H9 (cell line): ENCODE measurements around the gene GNAO1. TPM values are rescaled to one million over a fixed set of nuclear protein-coding genes. Genes with fewer than 3 reads are reported as not detected.

Experiments
- DNase-seq: peaks from one replicate; pipeline ENCODE4 v3.0.0-alpha.2; 2017
- H2AFZ ChIP-seq: one replicate; pipeline ENCODE4 v1.6.1; 2013; ENCODE audit warnings: mild to moderate bottlenecking, low read length, control low read depth, moderate library complexity
- H2AK5ac ChIP-seq: 2 replicates; pipeline ENCODE4 v1.6.1; 2013; ENCODE audit warnings: low read length, control low read depth, mixed read lengths; ENCODE audit not compliant: insufficient read length
- H2BK120ac ChIP-seq: one replicate; pipeline ENCODE4 v1.6.1; 2013; ENCODE audit warnings: low read depth, mild to moderate bottlenecking, low read length, control low read depth, inconsistent platforms; ENCODE audit not compliant: poor library complexity, severe bottlenecking
- H2BK12ac ChIP-seq: 2 replicates; pipeline ENCODE4 v1.6.1; 2013; ENCODE audit warnings: low read length, control low read depth, mixed read lengths, low read depth; ENCODE audit not compliant: insufficient read length
- H2BK15ac ChIP-seq: 2 replicates; pipeline ENCODE4 v1.6.1; 2013; ENCODE audit warnings: low read depth, low read length, control low read depth
- H2BK20ac ChIP-seq: one replicate; pipeline ENCODE4 v1.6.1; 2013; ENCODE audit warnings: low read depth, mild to moderate bottlenecking, low read length, control low read depth, inconsistent platforms; ENCODE audit not compliant: poor library complexity, severe bottlenecking
- H2BK5ac ChIP-seq: 2 replicates; pipeline ENCODE4 v1.6.1; 2013; ENCODE audit warnings: low read length, control low read depth, mixed read lengths; ENCODE audit not compliant: insufficient read length
- H3K14ac ChIP-seq: 2 replicates; pipeline ENCODE4 v1.6.1; 2013; ENCODE audit warnings: low read length, control low read depth; ENCODE audit not compliant: insufficient read depth
- H3K18ac ChIP-seq: 2 replicates; pipeline ENCODE4 v1.6.1; 2013; ENCODE audit warnings: low read depth, mild to moderate bottlenecking, mixed read lengths, low read length, control low read depth; ENCODE audit not compliant: insufficient read length
- H3K23ac ChIP-seq: 2 replicates; pipeline ENCODE4 v1.6.1; 2013; ENCODE audit warnings: low read length, control low read depth, mixed read lengths, low read depth; ENCODE audit not compliant: insufficient read length
- H3K23me2 ChIP-seq: 2 replicates; pipeline ENCODE4 v1.6.1; 2013; ENCODE audit warnings: low read depth, mild to moderate bottlenecking, mixed read lengths, low read length, control low read depth; ENCODE audit not compliant: insufficient read length, poor library complexity, severe bottlenecking
- H3K27ac ChIP-seq: 2 replicates; pipeline ENCODE4 v1.5.1; 2013; ENCODE audit warnings: low read length, control low read depth, mixed read lengths, low read depth; ENCODE audit not compliant: insufficient read length
- H3K27me3 ChIP-seq: 2 replicates; pipeline ENCODE4 v1.6.1; 2013; ENCODE audit warnings: low read length, control low read depth, inconsistent platforms; ENCODE audit not compliant: insufficient read depth
- H3K4ac ChIP-seq: 2 replicates; pipeline ENCODE4 v1.6.1; 2013; ENCODE audit warnings: low read depth, mild to moderate bottlenecking, control low read depth, inconsistent platforms, low read length, moderate library complexity
- H3K4me1 ChIP-seq: 2 replicates; pipeline ENCODE4 v1.6.1; 2013; ENCODE audit warnings: low read length, control low read depth, inconsistent platforms; ENCODE audit not compliant: insufficient read depth
- H3K4me2 ChIP-seq: 2 replicates; pipeline ENCODE4 v1.6.1; 2013; ENCODE audit warnings: low read length, control low read depth, mixed read lengths; ENCODE audit not compliant: insufficient read length, insufficient read depth
- H3K56ac ChIP-seq: 2 replicates; pipeline ENCODE4 v1.6.1; 2013; ENCODE audit warnings: low read depth, mild to moderate bottlenecking, mixed read lengths, low read length, control low read depth; ENCODE audit not compliant: insufficient read length
- H3K79me1 ChIP-seq: 2 replicates; pipeline ENCODE4 v1.6.1; 2013; ENCODE audit warnings: low read depth, mild to moderate bottlenecking, moderate library complexity, low read length, control low read depth, inconsistent platforms; ENCODE audit not compliant: insufficient read depth, poor library complexity, severe bottlenecking
- H3K79me2 ChIP-seq: 2 replicates; pipeline ENCODE4 v1.6.1; 2013; ENCODE audit warnings: low read length, control low read depth, inconsistent platforms; ENCODE audit not compliant: insufficient read depth
- H3K9ac ChIP-seq: 2 replicates; pipeline ENCODE4 v1.6.1; 2013; ENCODE audit warnings: low read length, control low read depth, mixed read lengths; ENCODE audit not compliant: insufficient read length; ENCODE audit errors: extremely low read depth
- H3K9me3 ChIP-seq: one replicate; pipeline ENCODE4 v1.6.1; 2013; ENCODE audit warnings: low read depth, low read length, inconsistent platforms; ENCODE audit not compliant: control insufficient read depth
- H3T11ph ChIP-seq: one replicate; pipeline ENCODE4 v1.6.1; 2013; ENCODE audit warnings: mild to moderate bottlenecking, low read length, control low read depth, inconsistent platforms
- H4K20me1 ChIP-seq: one replicate; pipeline ENCODE4 v1.6.1; 2013; ENCODE audit not compliant: control insufficient read depth, insufficient read length, insufficient read depth
- H4K5ac ChIP-seq: 2 replicates; pipeline ENCODE4 v1.6.1; 2013; ENCODE audit warnings: low read depth, mild to moderate bottlenecking, mixed read lengths, low read length, control low read depth; ENCODE audit not compliant: insufficient read length
- H4K8ac ChIP-seq: replicated peaks from 2 replicates; pipeline ENCODE4 v1.6.1; 2013; ENCODE audit warnings: low read length, control low read depth, mixed read lengths, low read depth; ENCODE audit not compliant: insufficient read length
- H4K91ac ChIP-seq: 2 replicates; pipeline ENCODE4 v1.6.1; 2013; ENCODE audit warnings: low read depth, mild to moderate bottlenecking, moderate library complexity, mixed read lengths, low read length, control low read depth; ENCODE audit not compliant: insufficient read length
- H3K27ac Mint-ChIP-seq, 3 experiments: 2 replicates in 2 of 3; 3 replicates in 1 of 3; pipeline ENCODE4 v1.8.0; 2020 to 2021; ENCODE audit warnings: mixed read lengths in 3 of 3, mild to moderate bottlenecking in 1 of 3, moderate library complexity in 1 of 3
- H3K27me3 Mint-ChIP-seq: 2 replicates; pipeline ENCODE4 v1.8.0; 2021; ENCODE audit warnings: low read depth, mild to moderate bottlenecking, moderate library complexity, mixed read lengths
- H3K36me3 Mint-ChIP-seq, 3 experiments: 2 replicates in 2 of 3; 3 replicates in 1 of 3; pipeline ENCODE4 v1.8.0; 2020 to 2021; ENCODE audit warnings: low read depth in 3 of 3, mixed read lengths in 3 of 3; ENCODE audit not compliant: insufficient read depth in 1 of 3
- H3K4me1 Mint-ChIP-seq, 2 experiments: 2 replicates each; pipeline ENCODE4 v1.8.0; 2020; ENCODE audit warnings: mixed read lengths in 2 of 2
- H3K4me3 Mint-ChIP-seq, 2 experiments: 2 replicates in 1 of 2; 3 replicates in 1 of 2; pipeline ENCODE4 v1.8.0; 2020 to 2021; ENCODE audit warnings: mild to moderate bottlenecking in 2 of 2, mixed read lengths in 2 of 2, moderate library complexity in 1 of 2
- H3K9me3 Mint-ChIP-seq, 2 experiments: 2 replicates in 1 of 2; 3 replicates in 1 of 2; pipeline ENCODE4 v1.8.0; 2020; ENCODE audit warnings: mild to moderate bottlenecking in 2 of 2, mixed read lengths in 2 of 2, moderate library complexity in 1 of 2
- CTCF ChIP-seq: fragments of 200-600 bp; sonication (generic); conservative IDR thresholded peaks from 3 replicates; pipeline ENCODE4 v1.8.0; 2021; ENCODE audit warnings: antibody characterized with exemption, mild to moderate bottlenecking
- WGBS: extraction: QIAGEN DNeasy Blood & Tissue Kit; methylation state at CpG from one replicate; pipeline ENCODE4 v1.1.7; 2013; ENCODE audit warnings: missing lambda C conversion rate, low lambda C conversion rate, mixed read lengths; ENCODE audit not compliant: insufficient read length; ENCODE audit errors: extremely low coverage; 5-methylcytosine and 5-hydroxymethylcytosine counted together
- total RNA-seq: library from RNA; stranded (reverse); gene quantifications from 2 replicates; pipeline ENCODE4 v1.2.1, GENCODE V29; 2021

Gene GNAO1
- total RNA-seq, 1 experiment from 2014 or later, result 16.9 TPM

- Histone ChIP-seq H3T11ph (no peak overlapping the region), H3K27me3 (no peaks in the 10 kb centered on the region), H2AK5ac (no peak overlapping the region), H3K18ac (no peak overlapping the region), H2BK20ac (no peak overlapping the region), H3K4me2 (no peak overlapping the region), H2BK15ac (no peak overlapping the region), H3K4ac (no peak overlapping the region), H3K56ac (no peak overlapping the region), H2BK120ac (no peak overlapping the region), H2BK12ac (no peak overlapping the region), H4K8ac (no peak overlapping the region), H3K23ac (no peak overlapping the region), H4K20me1 (no peaks in the 10 kb centered on the region), H3K9ac (no peak overlapping the region), H3K79me1 (no peaks in the 10 kb centered on the region), H2BK5ac (no peak overlapping the region), H3K4me1 (no peaks in the 10 kb centered on the region), H3K14ac (no peak overlapping the region), H3K79me2 (no peaks in the 10 kb centered on the region), H3K27ac (no peak overlapping the region), H4K5ac (no peak overlapping the region), H3K9me3 (no peaks in the 10 kb centered on the region), H2AFZ (no peak overlapping the region), H4K91ac (no peak overlapping the region), H3K23me2 (no peaks in the 10 kb centered on the region)
- H3K36me3 Mint-ChIP-seq, result peaks cover 19 to 54% (median 46%) of the 10 kb centered on the region in 3 experiments
- H3K9me3 Mint-ChIP-seq, result peaks cover 2 to 3% of the 10 kb centered on the region in 2 experiments; a peak in 3 of 5 replicates
- no peak overlapping the region for H3K4me3 Mint-ChIP-seq
- peak overlapping the region in 1 of 3 experiments; percentile 54; a peak in 2 of 7 replicates for H3K27ac Mint-ChIP-seq
- H3K4me1 Mint-ChIP-seq, result no peaks in the 10 kb centered on the region
- no peak for TF ChIP-seq CTCF
- H3K27me3 Mint-ChIP-seq, result no peaks in the 10 kb centered on the region
- DNase-seq, result no peak
- no CpG with 5 or more reads among the region's 5 CpGs for WGBS
Measured at GRCh38 chr16:56400458-56400857, 209.2 kb downstream of the GNAO1 start.
